ENCODE measurements around the gene CADM2.
"Not testable (repeated sequence)": the region's sequence is repeated elsewhere in the genome, so short reads cannot be mapped to it uniquely, and the experiment has no call there.

The CADM2 gene

DNA sequence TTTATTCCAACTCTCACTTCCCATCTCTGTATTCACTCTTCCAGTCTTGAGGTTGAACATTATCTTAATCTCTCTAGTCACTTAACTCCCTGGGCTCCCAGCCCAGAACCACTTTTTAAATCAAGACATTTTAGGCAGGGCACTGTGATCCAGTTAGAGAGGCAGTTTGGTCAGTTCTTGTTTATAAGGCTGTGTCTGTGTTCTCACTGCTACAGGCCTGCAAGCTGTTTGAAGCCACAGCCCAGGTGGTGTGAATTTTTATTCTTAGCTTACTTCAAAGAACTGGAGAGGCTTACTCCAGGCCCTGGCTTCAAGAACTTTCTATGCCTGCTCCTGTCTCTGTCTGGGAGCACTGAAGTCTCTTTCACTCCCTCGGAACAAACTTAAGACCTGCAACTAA lies 906.1 kb downstream of the CADM2 start:
- DNase-seq (ENCODE audit: insufficient read length, low spot score) (no peak), FAIRE-seq (no peak)

DNA sequence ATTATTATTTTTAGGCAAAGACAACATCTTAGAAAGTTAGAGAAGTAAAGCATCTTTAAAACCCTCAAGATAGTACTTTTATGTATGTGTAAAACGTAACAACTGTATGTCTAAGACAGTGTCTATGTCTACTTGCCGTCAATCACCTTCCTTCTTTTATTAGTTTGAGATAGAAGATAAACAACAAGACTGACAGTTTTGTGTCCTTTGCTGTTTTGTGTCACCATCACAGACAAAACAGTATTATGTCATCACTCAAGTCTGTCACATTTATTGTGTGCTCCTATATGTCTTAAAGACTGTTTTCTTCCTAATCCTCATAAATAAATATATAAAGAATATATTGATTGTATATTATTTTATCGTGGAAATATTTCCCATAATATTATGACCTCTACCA lies 908.3 kb downstream of the CADM2 start:
- FAIRE-seq (no peak), DNase-seq (ENCODE audit: insufficient read length, low spot score) (no peak)

DNA sequence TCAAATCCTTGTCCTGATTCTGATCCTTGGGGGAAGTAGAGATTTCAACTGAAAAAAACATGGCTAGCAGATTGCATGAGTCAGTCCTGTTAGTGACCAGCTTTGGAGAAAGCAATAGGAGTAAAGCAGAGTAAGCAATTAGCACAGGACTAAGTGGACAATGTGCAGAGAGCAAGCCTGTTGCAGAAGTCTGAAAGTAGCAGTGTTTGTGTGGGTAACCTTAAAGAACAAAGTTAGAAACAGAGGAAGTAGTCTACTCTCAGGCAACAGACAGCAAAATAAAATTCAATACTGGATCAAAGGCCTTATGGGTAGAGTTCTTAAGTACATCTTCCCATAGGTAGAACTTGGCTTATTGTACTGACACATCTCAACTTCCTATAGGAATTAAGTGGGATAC lies 916.8 kb downstream of the CADM2 start:
- DNase-seq (ENCODE audit: insufficient read length, low spot score) (no peak), FAIRE-seq (no peak)

DNA sequence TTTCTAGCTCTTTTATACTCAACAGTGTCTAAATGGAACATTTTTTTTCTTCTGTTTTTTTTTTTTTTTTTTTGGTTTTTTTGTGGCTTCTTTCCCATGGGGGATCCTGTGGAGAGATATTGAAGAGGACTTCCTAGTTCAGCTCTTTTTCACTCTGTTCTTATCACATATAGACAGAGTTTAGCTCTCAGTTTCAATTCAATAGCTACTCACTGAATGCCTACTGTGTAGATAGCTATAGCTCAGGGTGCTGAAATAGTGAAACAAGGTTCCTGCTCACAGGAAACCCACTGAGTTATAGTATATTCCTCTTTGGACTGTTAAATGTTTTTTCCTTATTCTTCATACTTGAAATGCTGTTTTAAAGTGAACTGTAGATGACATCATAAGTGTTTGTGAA lies 918.8 kb downstream of the CADM2 start:
- DNase-seq (ENCODE audit: insufficient read length, low spot score) (no peak), FAIRE-seq (no peak)

DNA sequence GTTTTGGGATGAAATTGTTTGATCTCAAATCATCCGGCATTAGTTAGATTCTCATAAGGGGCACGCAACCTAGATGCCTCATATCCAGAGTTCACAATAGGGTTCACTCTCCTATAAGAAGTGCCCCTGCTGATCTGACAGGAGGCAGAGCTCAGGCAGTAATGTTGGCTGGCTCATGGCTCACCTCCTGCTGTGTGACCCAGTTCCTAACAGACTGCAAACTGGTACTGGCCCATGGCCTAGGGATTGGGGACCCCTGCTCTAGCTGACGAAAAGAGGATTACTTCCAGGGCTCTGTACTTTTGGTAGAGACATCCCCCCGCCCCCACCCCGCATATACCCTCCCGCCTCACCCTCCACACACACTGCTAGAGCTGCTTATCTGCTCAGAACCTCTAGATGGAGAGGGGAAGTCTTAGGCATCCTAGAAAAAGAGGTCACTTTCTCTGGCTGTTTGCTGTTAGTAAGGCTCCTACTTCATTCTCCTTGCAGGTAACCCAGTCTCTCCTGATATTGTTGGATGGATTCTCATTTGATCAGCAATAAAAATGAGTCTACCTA lies 923.1 kb downstream of the CADM2 start:
- no peak for FAIRE-seq
- DNase-seq (ENCODE audit: insufficient read length, low spot score): no peak

DNA sequence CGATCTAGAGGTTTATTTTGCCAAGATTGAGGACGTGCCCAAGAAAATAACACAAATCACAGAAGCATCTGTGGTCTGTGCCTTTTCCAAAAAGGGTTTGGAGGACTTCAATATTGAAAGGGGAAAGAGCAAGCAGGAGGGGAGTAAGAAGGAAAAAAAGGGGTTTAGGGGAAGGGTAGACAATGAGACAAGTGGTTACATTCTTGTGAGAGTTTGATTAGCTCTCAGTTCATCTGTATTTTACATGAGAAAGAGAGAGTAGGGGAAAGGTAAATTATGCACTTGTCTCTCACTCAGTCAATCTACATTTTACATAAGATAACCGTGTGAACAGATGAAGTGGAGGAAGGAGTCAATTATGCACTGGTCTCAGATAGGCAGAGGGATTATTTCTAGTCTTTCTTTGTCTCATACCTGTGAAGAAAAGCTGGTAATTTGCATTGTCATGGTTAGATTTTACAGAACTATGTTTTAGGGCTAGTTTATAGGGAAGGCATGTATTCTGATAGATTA lies 931.3 kb downstream of the CADM2 start:
- DNase-seq (ENCODE audit: insufficient read length, low spot score): no peak
- FAIRE-seq: no peak

DNA sequence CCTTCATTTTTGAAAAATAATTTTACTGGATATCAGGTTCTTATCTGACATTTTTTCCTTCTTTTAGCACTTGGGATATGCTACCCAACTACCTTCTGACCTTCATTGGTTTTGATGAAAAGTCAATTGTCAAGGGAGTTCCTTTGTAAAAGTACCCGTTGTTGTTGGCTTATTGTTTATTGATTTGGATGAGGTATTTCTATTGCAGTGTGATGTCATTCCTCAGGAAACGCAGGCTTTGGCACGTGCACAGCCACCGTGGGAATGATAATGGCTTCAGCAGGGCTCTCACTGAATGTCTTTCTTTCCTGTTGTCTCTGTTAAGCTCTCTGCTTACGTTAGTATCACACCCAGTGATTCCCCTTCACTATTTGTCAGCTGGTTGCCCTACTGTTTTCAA lies 944.6 kb downstream of the CADM2 start:
- FAIRE-seq (no peak), DNase-seq (ENCODE audit: insufficient read length, low spot score) (no peak)

DNA sequence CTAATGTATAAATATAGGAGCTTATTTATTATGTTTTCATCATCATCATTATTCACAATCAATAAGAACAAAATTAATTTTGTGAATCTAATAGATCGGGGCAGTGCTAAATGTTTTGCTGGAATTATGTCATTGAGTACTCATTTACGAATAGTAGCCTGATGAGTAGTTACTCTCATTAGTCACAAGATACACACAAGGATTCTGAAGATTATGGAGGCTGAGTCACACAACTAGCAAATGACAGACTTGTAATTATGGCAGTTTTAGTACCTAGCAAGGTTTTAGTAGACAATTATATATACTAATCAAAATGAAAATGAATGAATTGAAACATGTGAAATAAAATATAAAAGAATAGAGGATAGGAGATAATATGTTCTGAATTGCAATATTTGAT lies 954.2 kb downstream of the CADM2 start:
- DNase-seq (ENCODE audit: insufficient read length, low spot score) (no peak), FAIRE-seq (no peak)

DNA sequence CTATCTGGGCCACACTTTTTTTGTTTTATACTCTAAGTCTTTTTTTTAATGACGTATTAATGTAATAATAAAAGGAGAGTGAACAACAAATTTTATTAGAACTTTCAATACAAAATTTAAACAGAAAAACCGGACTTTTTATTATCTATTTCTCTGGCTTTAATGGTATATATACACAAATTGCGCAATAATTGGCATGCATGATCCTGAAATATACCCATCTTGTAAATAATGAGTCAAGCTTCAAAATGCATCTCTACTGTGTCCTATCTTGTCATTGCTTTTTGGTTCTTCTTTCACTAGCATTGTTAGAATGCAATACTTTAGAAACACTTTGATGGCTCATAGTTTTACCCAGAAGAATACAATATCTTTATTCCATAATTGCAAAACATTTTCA lies 963.6 kb downstream of the CADM2 start:
- no peak for DNase-seq (ENCODE audit: insufficient read length, low spot score)
- FAIRE-seq: no peak

DNA sequence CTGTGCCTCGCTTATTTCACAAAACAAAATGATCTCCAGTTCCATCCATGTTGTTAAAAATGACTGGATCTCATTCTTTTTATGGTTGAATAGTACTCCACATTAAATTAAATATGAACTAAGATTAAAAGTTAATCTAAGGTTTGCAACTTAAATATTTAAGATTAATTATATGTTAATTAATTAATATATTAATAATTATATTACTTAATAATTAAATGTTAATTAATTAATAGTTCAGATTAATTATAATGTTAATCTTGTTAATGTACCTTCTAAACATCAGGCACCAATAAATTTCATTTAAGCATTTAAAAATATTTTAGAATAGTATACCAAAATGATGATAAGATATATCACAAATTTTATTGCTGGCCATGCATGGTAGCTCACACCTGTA lies 971.9 kb downstream of the CADM2 start:
- FAIRE-seq (no peak), DNase-seq (ENCODE audit: insufficient read length, low spot score) (no peak)

DNA sequence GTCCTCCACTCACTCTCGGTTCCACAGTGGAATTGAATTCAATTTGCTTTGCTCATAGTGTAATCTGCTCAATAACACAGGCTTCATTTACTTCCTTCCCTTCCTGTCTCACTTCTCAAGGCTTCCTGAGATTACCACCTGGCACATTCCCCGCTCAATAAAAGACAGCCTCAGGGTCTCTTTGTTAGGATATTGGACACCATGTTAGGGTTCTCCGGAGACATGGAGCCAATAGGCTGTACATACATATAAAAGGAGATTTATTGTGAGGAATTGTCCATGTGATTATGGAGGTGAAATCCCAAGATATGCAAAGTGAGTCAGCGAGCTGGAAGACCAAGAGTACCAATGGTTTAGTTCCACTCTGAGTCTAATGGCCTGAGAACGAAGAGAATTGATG lies 974.5 kb downstream of the CADM2 start:
- DNase-seq (ENCODE audit: insufficient read length, low spot score): no peak

DNA sequence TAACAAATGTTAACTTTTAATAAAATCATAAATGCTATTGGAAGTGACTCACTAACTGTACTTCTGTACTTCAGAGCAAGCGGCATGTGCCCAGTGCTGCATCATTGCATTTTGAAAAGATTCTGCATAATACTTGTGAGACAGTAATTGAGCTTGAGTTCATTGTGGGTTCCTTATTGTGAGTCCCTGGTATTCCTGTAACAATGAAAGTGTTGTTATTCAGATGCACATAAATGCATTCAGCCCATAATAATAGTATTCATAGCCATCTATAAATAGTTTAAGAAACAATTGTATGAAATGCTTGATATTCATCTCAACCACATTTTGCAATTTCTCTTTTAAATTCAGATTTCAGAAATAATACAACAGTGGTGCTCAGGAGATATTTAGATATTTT lies 976.4 kb downstream of the CADM2 start:
- DNase-seq (ENCODE audit: insufficient read length, low spot score) (no peak), FAIRE-seq (no peak)

More for the DNA sequence above, 974.5 kb downstream of the CADM2 start:
- no peak for FAIRE-seq

DNA sequence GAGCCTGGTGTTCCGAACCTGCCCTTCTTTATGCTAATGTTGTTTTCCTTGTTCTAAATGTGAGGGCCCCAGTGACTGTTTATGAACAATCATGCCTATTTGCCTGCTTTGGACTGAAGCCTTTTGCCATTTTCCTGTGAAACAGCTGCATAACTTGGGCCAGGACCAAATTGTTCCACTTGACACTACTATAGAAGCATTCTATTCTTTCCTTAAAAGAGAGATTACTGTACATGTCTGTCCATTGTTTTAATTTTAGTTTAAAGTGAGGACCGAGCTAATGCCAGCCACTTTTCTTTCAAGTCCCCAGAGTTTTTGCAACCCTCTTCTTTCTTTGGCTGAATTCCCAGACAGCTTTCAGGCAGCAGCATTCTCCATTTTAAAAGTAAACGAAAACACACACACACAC lies 980.3 kb downstream of the CADM2 start:
- DNase-seq (ENCODE audit: insufficient read length, low spot score) (no peak), FAIRE-seq (no peak)

DNA sequence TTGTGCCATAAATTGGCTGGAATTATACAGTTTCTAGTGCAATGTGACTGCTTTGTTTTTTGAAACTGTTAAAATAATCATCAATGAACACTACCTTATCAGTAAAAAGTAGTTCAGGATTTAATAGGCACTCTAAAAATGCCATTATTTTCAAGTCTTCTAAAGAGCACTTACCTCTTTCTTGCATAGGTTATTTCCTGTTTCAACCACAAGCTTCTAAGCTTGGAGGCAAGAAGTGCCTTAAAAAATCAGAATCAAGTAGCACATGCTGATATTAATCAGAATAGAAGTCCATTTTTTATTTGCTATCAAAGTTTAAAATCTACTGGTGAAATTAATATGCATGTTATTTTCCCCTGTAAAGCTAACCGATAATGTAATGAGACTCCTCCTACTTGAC lies 991.6 kb downstream of the CADM2 start:
- DNase-seq (ENCODE audit: insufficient read length, low spot score) (no peak), FAIRE-seq (no peak)

DNA sequence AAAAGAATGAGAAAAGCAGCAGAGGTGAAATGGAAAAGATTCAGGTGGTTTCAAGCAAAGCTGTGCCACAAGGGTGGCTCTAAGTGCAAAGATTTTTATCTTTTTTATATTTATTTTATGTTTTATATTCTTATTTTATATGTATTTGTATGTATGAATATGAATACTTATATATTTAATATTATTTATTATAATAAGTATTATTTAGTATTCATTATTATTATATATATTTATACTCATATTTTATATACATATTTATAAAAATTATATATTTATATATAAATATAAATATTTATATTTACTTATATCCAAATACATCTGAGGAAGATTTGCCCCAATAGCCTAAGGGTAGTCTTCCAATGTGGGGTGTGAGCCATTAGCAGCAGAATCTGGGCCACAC lies 1002.0 kb downstream of the CADM2 start:
- DNase-seq (ENCODE audit: insufficient read length, low spot score): no peak
- FAIRE-seq: no peak

DNA sequence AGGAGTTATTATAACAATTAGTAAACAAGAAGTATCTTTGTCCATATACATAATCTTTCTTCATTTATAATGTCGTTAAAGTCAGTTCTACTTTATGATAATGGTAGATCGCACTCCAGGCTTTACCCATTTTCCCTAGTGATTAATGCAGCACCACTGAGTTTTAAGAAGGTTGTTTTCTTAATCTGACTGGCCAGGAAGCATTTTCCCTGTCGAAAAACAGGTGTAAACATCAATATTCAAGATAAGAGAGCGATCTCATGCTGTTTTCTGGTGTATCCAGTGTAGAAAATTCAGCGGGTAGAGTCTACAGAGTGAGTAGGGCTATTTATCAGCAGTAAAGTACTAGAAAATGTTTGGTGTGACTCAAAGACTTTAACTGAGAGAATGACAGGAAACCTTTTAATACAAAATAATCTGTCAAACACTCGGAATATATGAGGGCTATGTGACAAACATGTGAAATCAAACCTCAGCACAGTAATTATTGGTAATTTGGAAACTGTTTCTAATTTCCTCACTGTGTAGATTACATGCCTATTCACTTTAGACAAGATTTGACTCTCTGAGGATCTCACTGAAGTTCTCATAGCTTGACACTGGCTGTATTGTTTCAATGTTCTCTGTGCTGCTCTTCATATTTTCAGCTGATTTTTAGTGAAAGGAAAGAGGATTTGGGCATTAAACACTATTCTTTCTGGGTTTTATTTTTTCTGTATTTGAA lies 1019.0 kb downstream of the CADM2 start:
- FAIRE-seq (no peak), DNase-seq (ENCODE audit: insufficient read length, low spot score) (no peak)

DNA sequence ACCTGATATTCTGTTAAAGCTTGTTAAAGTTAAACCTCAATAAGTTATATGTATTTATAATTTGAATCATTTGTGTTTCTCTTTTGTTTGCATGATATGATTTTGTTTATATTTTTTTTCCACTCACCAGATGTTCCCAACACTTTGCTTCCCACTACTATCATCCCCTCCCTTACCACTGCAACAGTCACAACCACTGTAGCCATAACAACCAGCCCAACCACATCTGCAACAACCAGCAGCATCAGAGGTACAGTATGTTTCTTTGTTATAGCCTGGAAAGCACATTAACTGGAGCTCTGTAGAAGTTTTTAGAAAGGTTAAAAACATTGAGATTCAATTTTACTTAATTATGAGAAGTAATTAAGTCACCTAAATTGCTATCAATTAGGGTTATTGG lies 1020.2 kb downstream of the CADM2 start:
- no peak for FAIRE-seq
- DNase-seq (ENCODE audit: insufficient read length, low spot score): no peak

DNA sequence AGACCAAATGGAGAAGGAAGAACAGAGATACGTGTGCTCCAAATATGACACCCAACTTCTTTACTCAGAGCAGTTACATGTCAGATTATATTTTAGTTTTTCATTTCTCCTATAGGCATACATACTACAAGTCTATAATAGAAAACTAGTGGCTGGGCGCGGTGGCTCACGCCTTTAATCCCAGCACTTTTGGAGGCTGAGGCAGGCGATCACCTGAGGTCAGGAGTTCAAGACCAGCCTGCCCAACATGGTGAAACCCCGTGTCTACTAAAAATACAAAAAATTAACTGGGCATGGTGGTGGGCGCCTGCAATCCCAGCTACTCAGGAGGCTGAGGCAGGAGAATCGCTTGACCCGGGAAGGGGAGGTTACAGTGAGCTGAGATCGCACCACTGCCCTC lies 1030.8 kb downstream of the CADM2 start:
- DNase-seq (ENCODE audit: insufficient read length, low spot score); FAIRE-seq: not testable (repeated sequence)

DNA sequence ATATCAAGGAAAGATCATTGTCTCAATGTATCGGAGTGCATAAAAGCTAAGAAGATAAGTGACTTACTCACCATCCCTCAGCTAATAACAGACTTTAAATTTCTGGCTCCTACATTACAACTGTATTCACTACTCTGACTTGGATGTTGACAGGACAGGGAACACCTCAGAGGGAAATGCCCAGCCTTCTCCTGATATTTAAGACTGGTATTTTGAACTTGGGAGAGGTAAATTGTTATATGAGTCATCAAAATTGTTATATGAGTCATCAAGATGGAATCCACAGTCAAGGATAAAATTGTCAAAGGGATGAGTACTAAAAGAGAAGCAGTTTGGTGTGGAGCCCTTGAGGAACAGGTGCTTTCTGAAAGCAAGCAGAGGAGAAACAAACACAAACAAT lies 1070.8 kb downstream of the CADM2 start:
- DNase-seq (ENCODE audit: insufficient read length, low spot score) (no peak), FAIRE-seq (no peak)

DNA sequence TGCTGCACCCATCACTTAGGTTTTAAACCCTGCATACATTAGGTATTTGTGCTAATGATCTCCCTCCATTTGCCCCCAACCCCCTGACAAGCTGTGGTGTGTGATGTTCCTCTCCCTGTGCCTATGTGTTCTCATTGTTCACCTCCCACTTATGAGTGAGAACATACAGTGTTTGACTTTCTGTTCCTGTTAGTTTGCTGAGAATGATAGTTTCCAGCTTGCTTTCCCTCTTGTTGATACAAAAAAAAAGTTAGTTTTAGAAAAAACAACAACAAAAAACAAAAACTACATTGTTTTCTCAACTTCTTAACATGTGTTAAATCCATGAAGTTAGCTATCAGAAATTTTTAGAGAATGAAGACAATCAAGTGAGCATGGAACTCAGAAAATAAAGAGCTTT lies 1079.1 kb downstream of the CADM2 start:
- no peak for DNase-seq (ENCODE audit: insufficient read length, low spot score)
- FAIRE-seq: no peak

DNA sequence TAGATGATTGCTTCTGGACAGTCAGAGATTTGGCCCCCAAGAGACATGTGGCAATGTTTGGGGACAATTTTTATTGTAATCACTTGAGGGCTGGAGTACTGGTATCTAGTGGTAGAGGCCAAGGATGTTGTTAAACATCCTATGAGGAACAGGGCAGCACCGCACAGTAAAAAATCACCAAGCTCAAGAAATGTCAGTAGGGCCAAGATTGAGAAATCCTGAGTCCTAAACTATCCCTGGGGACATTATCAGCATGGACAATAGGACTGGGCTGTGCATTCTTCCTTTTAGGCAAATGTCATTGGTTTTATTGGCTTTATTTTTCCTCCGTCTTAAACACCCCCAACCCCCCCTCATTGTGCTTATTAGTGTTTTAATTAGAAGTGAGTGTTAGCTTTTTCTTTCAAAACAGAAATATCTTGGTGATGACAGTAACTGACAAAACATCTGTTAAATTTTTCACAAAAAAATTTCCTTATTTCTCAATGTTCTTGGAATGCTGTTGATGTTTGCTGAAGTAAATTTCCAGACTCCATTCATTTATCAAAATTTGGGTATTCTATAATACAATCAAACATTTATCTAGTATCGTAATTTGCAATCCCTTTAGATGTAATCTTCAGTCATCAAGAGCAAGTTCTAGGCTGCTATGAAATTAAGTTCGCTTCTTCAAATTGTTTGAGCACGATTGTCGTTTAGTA lies 1087.8 kb downstream of the CADM2 start:
- DNase-seq (ENCODE audit: insufficient read length, low spot score): no peak
- FAIRE-seq: no peak

DNA sequence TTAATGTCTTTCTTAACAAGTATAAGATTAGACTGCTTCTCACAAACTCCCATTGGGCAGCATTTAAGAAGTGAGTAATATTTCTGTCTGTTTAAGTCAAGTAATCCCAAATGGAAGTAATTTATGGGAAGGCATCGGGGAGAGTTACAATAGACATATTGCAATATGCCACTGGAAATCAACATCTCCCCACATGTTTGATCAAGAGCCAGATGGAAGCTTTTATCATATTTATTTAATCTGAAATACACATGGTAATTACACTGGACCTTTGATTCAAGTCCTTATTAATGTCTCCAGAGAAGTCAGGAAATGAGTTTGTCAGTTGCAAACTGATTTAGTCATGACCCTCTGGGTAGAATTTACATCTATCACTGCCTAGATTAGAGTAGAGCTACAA lies 1088.4 kb downstream of the CADM2 start:
- no peak for DNase-seq (ENCODE audit: insufficient read length, low spot score)
- FAIRE-seq: no peak
